CD14-positive monocyte (primary cell): Measurements from ENCODE around the gene LNPEP. TPM values are rescaled to one million over a fixed set of nuclear protein-coding genes. Genes with fewer than 3 reads are reported as not detected.

Source experiments
- DNase-seq, 3 donors: peaks; one replicate each; pipeline ENCODE4 v3.0.0-alpha.2; 2011 to 2022
- H2AFZ ChIP-seq: 2 replicates; pipeline ENCODE4 v1.6.0; 2012; ENCODE audit warnings: mild to moderate bottlenecking, low read depth, low read length, inconsistent platforms; ENCODE audit not compliant: insufficient read depth, poor library complexity, severe bottlenecking
- H3K27ac ChIP-seq, 2 donors: 1 replicate in 1 of 2; 2 replicates in 1 of 2; pipeline ENCODE4 v1.5.1; 2012 to 2013; ENCODE audit warnings: low read length in 2 of 2, control low read depth in 1 of 2, inconsistent platforms in 1 of 2, low read depth in 1 of 2, mild to moderate bottlenecking in 1 of 2
- H3K27me3 ChIP-seq, 2 donors: one replicate each; pipeline versions ENCODE4 v1.6.0 to v1.6.1; 2011 to 2013; ENCODE audit warnings: low read length in 2 of 2; ENCODE audit not compliant: control insufficient read depth in 2 of 2, insufficient read depth in 2 of 2
- H3K36me3 ChIP-seq, 2 donors: replicated peaks in 1 of 2; 1 replicate in 1 of 2; 2 replicates in 1 of 2; pipeline versions ENCODE4 v1.5.1 to v1.6.1; 2012 to 2013; ENCODE audit warnings: low read length in 2 of 2, control low read depth in 1 of 2, inconsistent platforms in 1 of 2, mild to moderate bottlenecking in 1 of 2; ENCODE audit not compliant: insufficient read depth in 2 of 2, control insufficient read depth in 1 of 2
- H3K4me1 ChIP-seq, 2 donors: 1 replicate in 1 of 2; 2 replicates in 1 of 2; pipeline versions ENCODE4 v1.5.1 to v1.6.1; 2012 to 2013; ENCODE audit warnings: low read length in 2 of 2, control low read depth in 1 of 2, inconsistent platforms in 1 of 2, mild to moderate bottlenecking in 1 of 2, moderate library complexity in 1 of 2; ENCODE audit not compliant: insufficient read depth in 2 of 2, control insufficient read depth in 1 of 2
- H3K4me2 ChIP-seq: replicated peaks from 2 replicates; pipeline ENCODE3; 2012; ENCODE audit warnings: low read length, moderate library complexity, mild to moderate bottlenecking; ENCODE audit not compliant: poor library complexity, severe bottlenecking; ENCODE audit errors: extremely low read depth
- H3K4me3 ChIP-seq, 3 experiments: fragments of 200-600 bp in 1 of 3; sonication (generic) in 1 of 3; replicated peaks in 1 of 3; 1 replicate in 2 of 3; 2 replicates in 1 of 3; pipeline ENCODE4 v1.5.1; 2011 to 2013; ENCODE audit warnings: low read length in 3 of 3, mild to moderate bottlenecking in 3 of 3, control low read depth in 2 of 3, low read depth in 2 of 3, inconsistent platforms in 1 of 3, moderate library complexity in 1 of 3
- H3K79me2 ChIP-seq: 2 replicates; pipeline ENCODE4 v1.6.0; 2012; ENCODE audit warnings: mild to moderate bottlenecking, control low read depth, inconsistent platforms, low read length, moderate library complexity; ENCODE audit not compliant: insufficient read depth
- H3K9ac ChIP-seq: 2 replicates; pipeline ENCODE4 v1.6.0; 2017; ENCODE audit warnings: low read length, mild to moderate bottlenecking; ENCODE audit not compliant: insufficient read depth, poor library complexity, severe bottlenecking
- H3K9me3 ChIP-seq, 2 donors: replicated peaks in 1 of 2; 1 replicate in 1 of 2; 2 replicates in 1 of 2; pipeline versions ENCODE4 v1.5.1 to v1.6.1; 2012 to 2013; ENCODE audit warnings: low read length in 2 of 2, control low read depth in 1 of 2; ENCODE audit not compliant: control insufficient read depth in 1 of 2, insufficient read depth in 1 of 2
- H4K20me1 ChIP-seq: 2 replicates; pipeline ENCODE4 v1.6.0; 2012; ENCODE audit warnings: mild to moderate bottlenecking, low read length, control low read depth, moderate library complexity; ENCODE audit not compliant: insufficient read depth
- H3K27ac Mint-ChIP-seq, 7 donors: one replicate each; pipeline ENCODE4 v1.8.0; 2020; ENCODE audit warnings: mild to moderate bottlenecking in 7 of 7, mixed read lengths in 7 of 7, moderate library complexity in 6 of 7, inconsistent platforms in 2 of 7
- H3K27me3 Mint-ChIP-seq, 3 donors: one replicate each; pipeline ENCODE4 v1.8.0; 2021 to 2022; ENCODE audit warnings: low read depth in 3 of 3, mild to moderate bottlenecking in 3 of 3, mixed read lengths in 3 of 3, moderate library complexity in 3 of 3, inconsistent platforms in 1 of 3
- H3K36me3 Mint-ChIP-seq, 2 donors: one replicate each; pipeline ENCODE4 v1.8.0; 2020; ENCODE audit warnings: mixed read lengths in 2 of 2, inconsistent platforms in 1 of 2, mild to moderate bottlenecking in 1 of 2
- H3K4me1 Mint-ChIP-seq: one replicate; pipeline ENCODE4 v1.8.0; 2020; ENCODE audit warnings: mild to moderate bottlenecking, mixed read lengths
- H3K4me3 Mint-ChIP-seq, 2 donors: one replicate each; pipeline ENCODE4 v1.8.0; 2020; ENCODE audit warnings: mild to moderate bottlenecking in 2 of 2, mixed read lengths in 2 of 2, moderate library complexity in 1 of 2
- H3K9me3 Mint-ChIP-seq, 7 donors: one replicate each; pipeline ENCODE4 v1.8.0; 2020 to 2022; ENCODE audit warnings: mixed read lengths in 7 of 7, mild to moderate bottlenecking in 6 of 7, moderate library complexity in 6 of 7, inconsistent platforms in 2 of 7
- CTCF ChIP-seq: fragments of 200-600 bp; IDR thresholded peaks from one replicate; pipeline ENCODE4 v1.8.0; 2022; ENCODE audit warnings: antibody characterized with exemption, mild to moderate bottlenecking
- WGBS: methylation state at CpG from one replicate; pipeline ENCODE4 v1.1.5; 2013; ENCODE audit warnings: missing lambda C conversion rate; ENCODE audit not compliant: insufficient coverage; 5-methylcytosine and 5-hydroxymethylcytosine counted together
- intact Hi-C, 2 donors: fragments of 100-400 bp; cut with micrococcal nuclease; formaldehyde crosslinking; loops; one replicate each; pipeline versions ENCODE4 v1.15.0 to v1.15.1; 2023
- polyA plus RNA-seq, 3 donors: library from polyadenylated mRNA; depleted of rRNA in 1 of 3; unstranded in 2 of 3; stranded (reverse) in 1 of 3; fragments of 300-500 nt in 2 of 3; fragments of >200 nt in 1 of 3; fragmentation: Illumina TruSeq in 2 of 3; gene quantifications; 1 replicate in 2 of 3; 2 replicates in 1 of 3; pipeline ENCODE4 v1.2.3, GENCODE V29; 2012 to 2021

The LNPEP gene
- polyA plus RNA-seq, 3 donors = 9.2 to 22.5 (median 14.5) TPM

DNA sequence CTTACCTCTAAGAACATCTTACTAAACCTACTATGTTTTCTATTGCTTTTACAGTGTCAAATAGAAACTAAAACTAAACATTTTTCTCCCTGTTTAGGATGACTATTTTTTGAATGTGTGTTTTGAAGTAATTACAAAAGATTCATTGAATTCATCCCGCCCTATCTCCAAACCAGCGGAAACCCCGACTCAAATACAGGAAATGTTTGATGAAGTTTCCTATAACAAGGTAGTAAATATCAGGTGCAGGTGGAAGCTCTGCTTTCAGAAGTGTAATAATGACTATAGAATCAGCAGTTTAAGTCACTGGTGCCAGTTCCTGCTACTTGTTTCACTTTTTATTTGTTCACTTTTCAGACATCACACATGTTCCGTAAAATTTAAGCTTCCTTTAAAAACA, 39.6 kb upstream of the LNPEP start:
- Histone ChIP-seq H4K20me1 (no peaks in the 10 kb centered on the region), H3K4me1 (peaks cover 9 to 16% of the 10 kb centered on the region in 2 donors), H3K79me2 (no peaks in the 10 kb centered on the region), H3K36me3 (peaks cover 55 to 75% of the 10 kb centered on the region in 2 donors), H3K4me3 (peak overlapping the region; percentile 35 to 85 (median 75)), H3K9me3 (no peaks in the 10 kb centered on the region), H2AFZ (peak overlapping the region; percentile 58), H3K27ac (peak overlapping the region in 1 of 2 donors; percentile 91), H3K27me3 (no peaks in the 10 kb centered on the region), H3K9ac (peak overlapping the region; percentile 52), H3K4me2 (peak overlapping the region; percentile 74)
- Mint-ChIP-seq H3K9me3 (no peaks in the 10 kb centered on the region), H3K27ac (peak overlapping the region; percentile 94 to 98 (median 97)), H3K4me3 (peak overlapping the region; percentile 69 to 92), H3K4me1 (peaks cover 12% of the 10 kb centered on the region), H3K36me3 (peaks cover 65 to 66% of the 10 kb centered on the region in 2 donors), H3K27me3 (no peaks in the 10 kb centered on the region)
- TF ChIP-seq CTCF = no peak
- WGBS = no CpG with 5 or more reads among the region's 4 CpGs
- intact Hi-C loops = loop anchor here in 1 of 2 donors (5.0 kb wide), 1 partner anchor 41 kb away; the partner anchor contains the start of gene LNPEP
- DNase-seq = peak; percentile 35 to 58 (median 48)

DNA sequence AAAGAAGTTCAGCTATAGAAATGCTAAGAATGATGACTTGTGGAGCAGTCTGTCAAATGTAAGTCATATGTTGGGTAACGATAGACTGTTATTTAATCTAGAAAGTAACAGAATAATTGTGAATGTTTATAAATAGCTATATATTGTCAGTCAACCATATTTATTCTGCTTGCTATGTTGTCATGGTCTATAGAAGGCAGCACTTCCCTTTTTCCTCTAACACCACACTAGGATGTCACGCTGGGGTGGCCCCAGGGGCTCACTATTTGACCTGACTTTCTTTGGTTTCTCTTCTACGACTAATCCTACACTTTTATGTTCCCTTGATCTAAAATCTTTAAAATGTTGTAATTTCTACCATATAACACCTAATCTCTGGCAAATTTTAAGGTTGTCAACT, 39.1 kb upstream of the LNPEP start:
- H3K27me3 ChIP-seq = no peaks in the 10 kb centered on the region
- Mint-ChIP-seq H3K27me3 (no peaks in the 10 kb centered on the region), H3K36me3 (peaks cover 68% of the 10 kb centered on the region in 2 donors), H3K9me3 (no peaks in the 10 kb centered on the region), H3K27ac (peak overlapping the region; percentile 94 to 98 (median 97)), H3K4me1 (peaks cover 12% of the 10 kb centered on the region), H3K4me3 (peak overlapping the region; percentile 69 to 92)
- peak overlapping the region; percentile 74 for H3K4me2 ChIP-seq
- H3K9ac ChIP-seq = peak overlapping the region; percentile 52
- no peak for TF ChIP-seq CTCF
- H3K9me3 ChIP-seq = no peaks in the 10 kb centered on the region
- H3K36me3 ChIP-seq = peaks cover 52 to 75% of the 10 kb centered on the region in 2 donors
- WGBS = no CpG with 5 or more reads among the region's 3 CpGs
- intact Hi-C loops = loop anchor here in 1 of 2 donors (5.0 kb wide), 1 partner anchor 40 kb away; the partner anchor contains the start of gene LNPEP
- H4K20me1 ChIP-seq = no peaks in the 10 kb centered on the region
- peak overlapping the region in 1 of 2 donors; percentile 91 for H3K27ac ChIP-seq
- no peaks in the 10 kb centered on the region for H3K79me2 ChIP-seq
- H3K4me3 ChIP-seq = peak overlapping the region; percentile 35 to 85 (median 75)
- peak overlapping the region; percentile 58 for H2AFZ ChIP-seq
- peak; percentile 75 to 88 (median 83) for DNase-seq
- peaks cover 9 to 16% of the 10 kb centered on the region in 2 donors for H3K4me1 ChIP-seq
